ENCODE data around the gene AKAP8L.
"Not testable (repeated sequence)": the region's sequence is repeated elsewhere in the genome, so short reads cannot be mapped to it uniquely, and the experiment has no call there.

DNA sequence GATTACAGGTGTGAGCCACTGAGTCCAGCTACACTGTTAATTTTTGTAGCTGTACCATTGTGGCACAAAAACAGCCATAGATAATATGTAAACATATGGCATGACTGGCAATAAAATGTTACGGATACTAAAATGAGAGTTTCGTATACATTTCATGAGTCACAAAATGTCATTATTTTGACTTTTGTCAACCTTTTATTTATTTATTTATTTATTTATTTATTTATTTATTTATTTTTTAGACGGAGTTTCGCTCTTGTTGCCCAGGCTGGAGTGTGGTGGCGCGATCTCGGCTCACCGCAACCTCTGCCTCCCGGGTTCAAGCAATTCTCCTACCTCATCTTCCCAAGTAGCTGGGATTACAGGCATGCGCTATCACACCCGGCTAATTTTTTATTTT lies 77.5 kb downstream of the AKAP8L start:
- not testable (repeated sequence) for TF ChIP-seq CTCF (IDR thresholded peaks at IDR 0.05; ENCODE audit: borderline replicate concordance, extremely low read depth, low read length, poor library complexity, severe bottlenecking); EZH2 (IDR thresholded peaks at IDR 0.05; ENCODE audit: borderline replicate concordance, low read depth, low read length, severe bottlenecking)
